GM12878 (cell line): ENCODE results near the gene NIFK. TPM values are rescaled to one million over a fixed set of nuclear protein-coding genes. Genes with fewer than 3 reads are reported as not detected.

ENCODE experiments used
- ATAC-seq: fragments of 200-7000 bp; cut with Tn5 transposase; 3 replicates; pipeline ENCODE4 v1.9.1; 2020; ENCODE audit warnings: mild to moderate bottlenecking, moderate library complexity
- BruUV-seq: library from RNA; stranded (reverse); fragments of 400-500 nt; replicated peaks from 2 replicates; lab custom pipeline; 2021; lab: Mats Ljungman, UMichigan
- CTCF ChIA-PET: fragments of 300-600 bp; sonication (Branson Sonifier 250); formaldehyde crosslinking; extraction: SDS; loops from one replicate; lab custom pipeline; 2021; ENCODE audit warnings: inconsistent platforms; lab: Yijun Ruan, JAX
- POLR2A ChIA-PET: fragments of 350-600 bp; formaldehyde crosslinking; extraction: SDS; loops from one replicate; lab custom pipeline; 2021; ENCODE audit warnings: inconsistent platforms; lab: Charles Lee
- RAD21 ChIA-PET: fragments of 300-600 bp; sonication (Branson Sonifier 250); formaldehyde crosslinking; loops from one replicate; lab custom pipeline; 2023; ENCODE audit warnings: antibody characterized with exemption; ENCODE audit not compliant: unreplicated experiment; lab: Charles Lee
- SMC1A ChIA-PET: fragments of 300-600 bp; sonication (Branson Sonifier 250); formaldehyde crosslinking; loops from one replicate; lab custom pipeline; 2023; ENCODE audit not compliant: unreplicated experiment, uncharacterized antibody; lab: Charles Lee
- DNase-seq: peaks from one replicate; pipeline ENCODE4 v3.0.0-alpha.2; 2011; ENCODE audit warnings: low read depth, low spot score
- FAIRE-seq: peaks from 3 replicates; lab custom pipeline; 2011; peaks lifted over from hg19 to GRCh38; lab: Jason Lieb, UNC
- H2AFZ ChIP-seq: 2 replicates; pipeline ENCODE4 v1.6.0; 2011; ENCODE audit warnings: low read depth, low read length, control low read depth; ENCODE audit not compliant: control insufficient read depth
- H3K27ac ChIP-seq: 2 replicates; pipeline ENCODE4 v1.5.1; 2011; ENCODE audit warnings: control low read depth; ENCODE audit not compliant: control insufficient read depth, insufficient read depth
- H3K27me3 ChIP-seq, 2 experiments: replicated peaks in 1 of 2; 2 replicates each; pipeline versions ENCODE4 v1.6.0 to v1.6.1; 2011; ENCODE audit warnings: low read length in 1 of 2; ENCODE audit not compliant: control insufficient read depth in 2 of 2, insufficient read depth in 2 of 2
- H3K36me3 ChIP-seq, 2 experiments: 2 replicates each; pipeline ENCODE4 v1.5.1; 2011; ENCODE audit warnings: low read length in 1 of 2; ENCODE audit not compliant: control insufficient read depth in 2 of 2, insufficient read depth in 2 of 2
- H3K4me1 ChIP-seq: 2 replicates; pipeline ENCODE4 v1.6.1; 2011; ENCODE audit warnings: mild to moderate bottlenecking, low read length, moderate library complexity, mixed read lengths; ENCODE audit not compliant: control insufficient read depth, insufficient read depth
- H3K4me2 ChIP-seq: 2 replicates; pipeline ENCODE4 v1.6.0; 2011; ENCODE audit warnings: control low read depth; ENCODE audit not compliant: control insufficient read depth, insufficient read depth
- H3K4me3 ChIP-seq: fragments of 200-600 bp; sonication (generic); 2 replicates; pipeline ENCODE4 v1.5.1; 2016
- H3K79me2 ChIP-seq: 2 replicates; pipeline ENCODE4 v1.6.0; 2011; ENCODE audit warnings: low read length; ENCODE audit not compliant: control insufficient read depth, insufficient read depth
- H3K9ac ChIP-seq: 2 replicates; pipeline ENCODE4 v1.8.0; 2011; ENCODE audit warnings: low read length, control low read depth, mixed read lengths; ENCODE audit not compliant: control insufficient read depth, insufficient read depth
- H3K9me3 ChIP-seq: replicated peaks from 3 replicates; pipeline ENCODE4 v1.5.1; 2011; ENCODE audit warnings: mild to moderate bottlenecking, low read length; ENCODE audit not compliant: control insufficient read depth, insufficient read depth
- H4K20me1 ChIP-seq: 2 replicates; pipeline ENCODE4 v1.6.0; 2011; ENCODE audit not compliant: control insufficient read depth, insufficient read depth
- CEBPB ChIP-seq, 2 experiments: fragments of 150-350 bp in 1 of 2; IDR thresholded peaks; 2 replicates each; pipeline ENCODE4 v1.6.1; 2012 to 2014; ENCODE audit warnings: low read depth in 2 of 2, low read length in 2 of 2, borderline replicate concordance in 1 of 2, inconsistent platforms in 1 of 2
- IRF4 ChIP-seq: IDR thresholded peaks from 2 replicates; pipeline ENCODE4 v1.6.1; 2011; ENCODE audit warnings: low read depth, low read length
- ZBTB33 ChIP-seq: fragments of 450-650 bp; IDR thresholded peaks from 2 replicates; pipeline ENCODE4 v1.6.1; 2017; ENCODE audit warnings: mild to moderate bottlenecking
- WGBS: methylation state at CpG from one replicate; pipeline ENCODE4 v1.1.6; 2016; ENCODE audit warnings: low lambda C conversion rate; ENCODE audit not compliant: insufficient replicate concordance, insufficient coverage; ENCODE audit errors: missing lambda C conversion rate; 5-methylcytosine and 5-hydroxymethylcytosine counted together
- in situ Hi-C: fragments of 300-500 bp; cut with MboI; formaldehyde crosslinking; loops from 9 replicates; pipeline ENCODE4 v1.14.3; 2018; ENCODE audit warnings: mixed read lengths
- intact Hi-C: fragments of 100-400 bp; cut with micrococcal nuclease; formaldehyde crosslinking; loops from one replicate; pipeline ENCODE4 v1.14.2; 2022; ENCODE audit not compliant: unreplicated experiment
- polyA plus RNA-seq, 11 experiments: library from polyadenylated mRNA; depleted of rRNA in 4 of 11; unstranded in 6 of 11; stranded (reverse) in 5 of 11; fragments of >200 nt; fragmentation: Nextera tagmentation in 4 of 11; fragmentation: Illumina TruSeq in 1 of 11; extraction: Ambion mirVana in 4 of 11; extraction: Trizol in 1 of 11; gene quantifications; 1 replicate in 1 of 11; 2 replicates in 10 of 11; pipeline versions ENCODE4 v1.2.1 to v1.2.3, GENCODE V29; 2011 to 2016; ENCODE audit warnings: inconsistent platforms in 2 of 11, missing spikeins in 2 of 11, low read depth in 1 of 11
- total RNA-seq, 4 experiments: library from RNA; depleted of rRNA in 3 of 4; stranded (reverse); fragments of >200 nt in 3 of 4; fragmentation: Illumina TruSeq in 1 of 4; extraction: Trizol in 1 of 4; gene quantifications; 2 replicates each; pipeline versions ENCODE4 v1.2.1 to v1.2.3, GENCODE V29; 2013 to 2021
- TF ChIP-seq, protein P1 (sequence below): IDR thresholded peaks from 2 replicates; pipeline ENCODE4 v1.6.1; 2012; ENCODE audit warnings: mild to moderate bottlenecking, low read depth, low read length
- TF ChIP-seq, protein P2 (sequence below): fragments of 450-650 bp; IDR thresholded peaks from 2 replicates; pipeline ENCODE4 v1.6.1; 2016; ENCODE audit warnings: mild to moderate bottlenecking

NIFK gene
- total and polyA plus RNA-seq, 10 of the 15 experiments (the other 5 are each of a cell fraction or from before 2014, with no cell fraction given) = 47.2 to 286 (median 157) TPM

DNA sequence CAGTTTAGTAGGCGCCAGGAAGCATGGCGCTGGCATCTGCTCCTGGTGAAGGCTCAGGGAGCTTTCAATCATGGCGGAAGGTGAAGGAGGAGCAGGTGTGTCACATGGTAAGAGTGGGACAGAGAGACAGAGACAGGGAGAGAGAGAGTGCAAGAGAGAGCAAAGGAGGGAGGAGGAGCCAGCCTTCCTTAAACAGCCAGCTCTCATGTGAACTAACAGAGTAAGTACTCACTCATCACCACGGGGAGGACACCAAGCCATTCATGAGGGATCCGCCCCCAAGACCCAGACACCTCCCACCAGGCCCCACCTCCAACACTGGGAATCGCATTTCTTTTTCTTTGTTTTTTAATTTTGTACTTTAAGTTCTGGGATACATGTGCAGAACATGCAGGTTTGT is 46.6 kb downstream of the NIFK start:
- no peak overlapping the region for H2AFZ ChIP-seq
- BruUV-seq = no TSS peak
- FAIRE-seq (no peak), ATAC-seq (no peak), DNase-seq (no peak)
- no peak overlapping the region for H3K4me3 ChIP-seq
- no peak overlapping the region for H3K4me2 ChIP-seq
- POLR2A ChIA-PET = interaction anchor here (0.7 to 1.0 kb wide), 2 partner anchors 12 to 24 kb away, joined by 3 to 4 read pairs; no protein-coding TSS in a partner anchor
- H4K20me1 ChIP-seq = no peaks in the 10 kb centered on the region
- WGBS = 54% methylated on average over 6 of the region's 6 CpGs
- no peaks in the 10 kb centered on the region; the same call in 2 of the 3 replicates for H3K9me3 ChIP-seq
- RAD21 ChIA-PET = no interaction called here
- H3K79me2 ChIP-seq = no peaks in the 10 kb centered on the region
- SMC1A ChIA-PET = no interaction called here
- TF ChIP-seq, protein P1, sequence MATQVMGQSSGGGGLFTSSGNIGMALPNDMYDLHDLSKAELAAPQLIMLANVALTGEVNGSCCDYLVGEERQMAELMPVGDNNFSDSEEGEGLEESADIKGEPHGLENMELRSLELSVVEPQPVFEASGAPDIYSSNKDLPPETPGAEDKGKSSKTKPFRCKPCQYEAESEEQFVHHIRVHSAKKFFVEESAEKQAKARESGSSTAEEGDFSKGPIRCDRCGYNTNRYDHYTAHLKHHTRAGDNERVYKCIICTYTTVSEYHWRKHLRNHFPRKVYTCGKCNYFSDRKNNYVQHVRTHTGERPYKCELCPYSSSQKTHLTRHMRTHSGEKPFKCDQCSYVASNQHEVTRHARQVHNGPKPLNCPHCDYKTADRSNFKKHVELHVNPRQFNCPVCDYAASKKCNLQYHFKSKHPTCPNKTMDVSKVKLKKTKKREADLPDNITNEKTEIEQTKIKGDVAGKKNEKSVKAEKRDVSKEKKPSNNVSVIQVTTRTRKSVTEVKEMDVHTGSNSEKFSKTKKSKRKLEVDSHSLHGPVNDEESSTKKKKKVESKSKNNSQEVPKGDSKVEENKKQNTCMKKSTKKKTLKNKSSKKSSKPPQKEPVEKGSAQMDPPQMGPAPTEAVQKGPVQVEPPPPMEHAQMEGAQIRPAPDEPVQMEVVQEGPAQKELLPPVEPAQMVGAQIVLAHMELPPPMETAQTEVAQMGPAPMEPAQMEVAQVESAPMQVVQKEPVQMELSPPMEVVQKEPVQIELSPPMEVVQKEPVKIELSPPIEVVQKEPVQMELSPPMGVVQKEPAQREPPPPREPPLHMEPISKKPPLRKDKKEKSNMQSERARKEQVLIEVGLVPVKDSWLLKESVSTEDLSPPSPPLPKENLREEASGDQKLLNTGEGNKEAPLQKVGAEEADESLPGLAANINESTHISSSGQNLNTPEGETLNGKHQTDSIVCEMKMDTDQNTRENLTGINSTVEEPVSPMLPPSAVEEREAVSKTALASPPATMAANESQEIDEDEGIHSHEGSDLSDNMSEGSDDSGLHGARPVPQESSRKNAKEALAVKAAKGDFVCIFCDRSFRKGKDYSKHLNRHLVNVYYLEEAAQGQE = no peak
- TF ChIP-seq, protein P2, sequence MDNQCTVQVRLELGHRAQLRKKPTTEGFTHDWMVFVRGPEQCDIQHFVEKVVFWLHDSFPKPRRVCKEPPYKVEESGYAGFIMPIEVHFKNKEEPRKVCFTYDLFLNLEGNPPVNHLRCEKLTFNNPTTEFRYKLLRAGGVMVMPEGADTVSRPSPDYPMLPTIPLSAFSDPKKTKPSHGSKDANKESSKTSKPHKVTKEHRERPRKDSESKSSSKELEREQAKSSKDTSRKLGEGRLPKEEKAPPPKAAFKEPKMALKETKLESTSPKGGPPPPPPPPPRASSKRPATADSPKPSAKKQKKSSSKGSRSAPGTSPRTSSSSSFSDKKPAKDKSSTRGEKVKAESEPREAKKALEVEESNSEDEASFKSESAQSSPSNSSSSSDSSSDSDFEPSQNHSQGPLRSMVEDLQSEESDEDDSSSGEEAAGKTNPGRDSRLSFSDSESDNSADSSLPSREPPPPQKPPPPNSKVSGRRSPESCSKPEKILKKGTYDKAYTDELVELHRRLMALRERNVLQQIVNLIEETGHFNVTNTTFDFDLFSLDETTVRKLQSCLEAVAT = no peak
- TF ChIP-seq CEBPB (IDR thresholded peaks at IDR 0.05; ENCODE audit: borderline replicate concordance in 1 of 2, low read depth in 2 of 2, low read length in 2 of 2) (no peak), ZBTB33 (no peak), IRF4 (no peak)
- CTCF ChIA-PET = interaction anchor here (0.6 to 0.8 kb wide), 2 partner anchors 29 to 164 kb away, joined by 3 to 4 read pairs; no protein-coding TSS in a partner anchor
- intact Hi-C loops (no loop called here), in situ Hi-C loops (no loop called here)
- no peaks in the 10 kb centered on the region for H3K36me3 ChIP-seq
- no peak overlapping the region for H3K27ac ChIP-seq
- H3K4me1 ChIP-seq = no peaks in the 10 kb centered on the region
- H3K27me3 ChIP-seq = no peaks in the 10 kb centered on the region
- H3K9ac ChIP-seq = no peak overlapping the region
